GM19438 (cell line): ENCODE data around the gene LRATD1.

ENCODE experiments used
- ATAC-seq: cut with Tn5 transposase; IDR thresholded peaks from one replicate; pipeline ENCODE4 v1.9.1; 2021; ENCODE audit warnings: low read depth; ENCODE audit not compliant: unreplicated experiment

The LRATD1 gene

GRCh38 chr2:14633061-14633460 lies 544 bp downstream of the LRATD1 start:
- ATAC-seq, result no peak

DNA sequence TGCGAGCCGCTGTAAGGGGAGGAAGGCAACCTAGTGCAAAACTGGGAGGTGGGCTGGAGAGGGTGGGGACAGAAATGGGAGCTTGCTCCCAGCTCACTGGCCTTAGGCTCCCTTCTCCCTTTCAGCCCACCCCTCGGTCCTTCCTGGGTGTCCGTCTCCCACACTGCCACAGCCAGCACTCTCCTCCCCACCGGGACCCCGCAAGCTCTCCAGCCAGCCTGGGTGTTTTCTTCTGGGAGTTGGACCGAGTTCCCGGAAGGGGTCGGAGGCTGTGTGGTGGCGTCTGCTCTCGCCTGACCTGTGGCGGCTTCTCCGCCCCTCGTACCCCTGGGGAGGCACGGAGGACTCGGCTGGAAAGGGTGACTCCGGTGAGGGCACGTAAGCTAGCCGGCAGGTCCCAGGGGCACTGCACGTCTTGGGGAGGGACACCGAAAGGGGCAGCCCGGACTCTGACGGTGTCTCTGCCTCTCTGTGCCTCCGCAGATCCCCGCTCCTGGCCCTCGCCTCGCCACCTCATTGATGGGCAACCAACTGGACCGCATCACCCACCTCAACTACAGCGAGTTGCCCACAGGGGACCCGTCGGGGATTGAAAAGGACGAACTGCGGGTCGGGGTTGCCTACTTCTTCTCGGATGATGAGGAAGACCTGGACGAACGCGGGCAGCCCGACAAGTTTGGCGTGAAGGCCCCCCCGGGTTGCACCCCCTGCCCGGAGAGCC lies 1.1 kb downstream of the LRATD1 start:
- ATAC-seq, result no peak

GRCh38 chr2:14634182-14634488 lies 1.6 kb downstream of the LRATD1 start:
- ATAC-seq, result no peak

GRCh38 chr2:14634489-14635390 lies 2.2 kb downstream of the LRATD1 start:
- peak; percentile 56 for ATAC-seq

DNA sequence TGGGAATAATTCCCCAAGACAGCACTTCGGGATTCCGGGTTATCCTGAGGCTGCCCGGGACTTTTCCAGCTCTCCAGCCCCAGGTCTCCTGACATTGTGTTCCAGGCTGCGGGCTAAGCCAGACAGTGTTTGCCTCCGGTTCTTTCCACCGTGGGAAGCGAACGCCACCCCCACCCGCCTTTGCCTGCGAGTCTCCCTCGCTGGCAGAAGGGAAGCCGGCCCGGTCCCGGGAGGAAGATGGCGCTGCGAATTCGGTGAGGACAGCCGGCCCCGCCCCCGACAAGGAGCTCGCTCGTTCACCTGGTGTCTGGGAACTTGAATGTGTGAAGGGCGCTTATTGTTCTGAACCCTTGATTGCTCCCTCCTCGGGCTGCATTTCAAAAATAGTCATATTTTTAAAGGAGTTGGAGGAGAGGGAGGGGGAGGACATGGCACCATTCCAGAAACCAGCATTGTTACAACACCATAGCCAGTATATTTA lies 2.9 kb downstream of the LRATD1 start:
- no peak for ATAC-seq

GRCh38 chr2:14638488-14638887 lies 6.0 kb downstream of the LRATD1 start:
- ATAC-seq, result no peak

DNA sequence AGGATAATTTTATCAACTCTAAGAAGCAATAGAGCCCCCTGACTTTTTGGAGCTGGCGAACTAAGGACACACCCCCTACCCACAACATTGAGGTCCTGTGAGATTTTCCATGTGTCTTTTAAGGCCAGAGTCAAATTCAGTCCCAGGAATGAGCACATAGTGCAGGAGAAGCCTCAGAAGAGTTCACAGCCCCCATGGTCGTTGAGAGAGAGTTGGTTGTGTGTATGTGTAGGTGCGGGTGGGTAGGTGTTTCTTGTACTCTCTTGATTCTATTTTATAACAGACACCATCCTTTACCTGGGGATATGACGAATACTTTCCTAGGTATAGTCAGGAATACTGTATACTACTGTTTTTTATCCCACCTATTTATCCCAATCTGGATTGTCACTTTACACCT lies 8.6 kb downstream of the LRATD1 start:
- no peak for ATAC-seq

GRCh38 chr2:14642499-14642898 lies 10.0 kb downstream of the LRATD1 start:
- no peak for ATAC-seq

- no peak for ATAC-seq
These were observed 15.2 kb downstream of the LRATD1 start for GRCh38 chr2:14647714-14648113.

DNA sequence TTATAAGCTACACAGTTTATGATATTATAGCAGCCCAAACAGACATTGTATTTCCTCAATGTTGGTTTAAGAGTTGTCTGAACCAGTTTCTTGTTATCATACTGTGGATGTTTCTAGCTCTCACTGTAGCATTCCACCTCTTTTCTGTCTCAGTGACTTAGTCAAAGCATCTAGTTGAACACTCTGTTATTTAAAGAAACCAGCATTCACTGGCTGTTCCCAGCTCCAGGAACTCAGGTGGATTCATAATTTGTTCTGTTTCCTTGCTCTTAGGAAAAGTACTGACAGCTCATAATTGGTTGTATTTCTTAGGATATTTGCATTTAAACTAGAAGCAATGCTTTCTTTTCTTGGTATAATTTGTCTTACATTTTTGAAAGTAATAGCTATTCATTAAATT lies 17.5 kb downstream of the LRATD1 start:
- ATAC-seq, result no peak

DNA sequence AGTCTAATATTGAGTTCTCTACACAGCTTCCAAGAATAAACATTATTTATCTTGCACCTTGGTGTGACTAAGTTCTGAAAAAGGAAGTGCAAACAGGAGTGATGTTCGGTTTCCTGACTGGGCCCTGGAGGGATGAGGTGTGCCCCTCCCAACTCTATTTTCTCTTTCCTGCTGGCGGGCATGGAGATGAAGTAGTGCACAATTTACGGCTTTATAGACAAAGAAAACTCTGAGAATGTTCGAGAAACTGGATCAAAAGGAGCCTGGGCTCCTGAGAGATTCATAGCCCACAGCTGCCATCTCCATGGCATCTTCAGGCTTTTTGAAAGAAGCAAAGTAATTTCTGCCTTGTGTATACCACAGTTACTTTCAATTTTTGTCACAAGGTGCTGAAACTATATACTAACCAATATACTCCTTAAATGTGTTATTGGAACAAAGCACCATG lies 22.3 kb downstream of the LRATD1 start:
- peak; percentile 91 for ATAC-seq

DNA sequence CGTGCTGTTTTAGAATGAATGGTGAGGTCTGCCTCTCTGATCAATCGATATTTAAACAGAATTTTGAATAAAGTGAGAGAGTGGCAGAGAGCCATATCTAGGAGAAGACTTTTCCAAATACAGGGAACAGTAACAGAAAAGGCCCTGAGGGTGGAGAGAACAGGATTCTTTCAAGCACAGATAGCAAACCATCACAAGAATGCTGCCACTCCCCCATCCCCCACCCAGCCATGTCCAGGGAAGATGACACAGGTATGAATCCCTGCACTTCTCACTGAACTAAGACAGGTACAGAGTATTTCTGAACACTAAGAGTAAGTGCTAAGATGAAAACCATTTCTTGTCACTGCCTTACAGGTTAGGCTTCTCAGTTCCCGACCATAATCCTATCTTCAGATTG lies 23.6 kb downstream of the LRATD1 start:
- ATAC-seq, result no peak

GRCh38 chr2:14661163-14661562 lies 28.6 kb downstream of the LRATD1 start:
- ATAC-seq, result no peak

DNA sequence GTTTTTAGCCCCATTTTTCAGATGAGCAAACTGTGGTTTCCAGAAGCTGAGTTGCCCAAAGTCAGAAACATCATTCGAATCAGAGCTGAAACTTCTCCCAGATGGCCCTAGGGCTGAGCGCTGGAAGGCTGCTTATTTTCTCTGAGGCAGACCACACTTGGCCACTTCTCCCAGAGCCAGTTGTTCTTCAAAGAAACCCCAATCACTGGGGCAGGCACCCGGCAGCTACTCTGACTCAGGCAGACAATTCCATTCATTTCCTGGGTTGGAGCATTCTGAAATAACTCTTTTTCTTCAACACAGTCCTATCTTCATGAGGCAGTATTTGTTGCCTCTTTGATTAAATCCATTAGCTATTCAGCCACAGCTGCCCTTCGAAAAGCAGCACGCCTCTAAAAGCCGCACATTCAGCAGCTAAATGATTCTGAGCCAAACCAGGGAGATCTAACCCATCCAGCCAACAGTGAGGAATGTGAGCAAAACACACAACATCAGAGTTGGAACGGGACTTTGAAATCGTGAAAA lies 40.9 kb downstream of the LRATD1 start:
- no peak for ATAC-seq

DNA sequence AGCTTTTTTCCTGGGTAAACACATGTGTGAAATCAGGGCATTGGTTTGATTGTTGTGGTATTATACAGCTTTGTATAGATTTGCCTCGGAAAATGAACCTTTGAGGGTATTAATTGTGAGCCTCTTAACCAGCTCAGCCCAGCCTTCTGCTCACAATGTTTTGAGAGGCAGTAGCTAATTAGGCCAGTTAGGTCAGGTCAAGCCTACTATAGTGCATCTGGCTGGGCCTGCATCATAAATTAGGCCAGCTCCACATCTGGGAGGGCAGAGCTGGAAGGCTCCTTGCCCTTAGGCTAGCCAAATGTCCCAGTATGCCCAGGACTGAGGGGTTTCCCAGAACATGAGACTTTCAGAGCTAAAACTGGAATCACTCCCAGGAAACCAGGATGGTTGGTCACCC lies 43.0 kb downstream of the LRATD1 start:
- ATAC-seq, result no peak

DNA sequence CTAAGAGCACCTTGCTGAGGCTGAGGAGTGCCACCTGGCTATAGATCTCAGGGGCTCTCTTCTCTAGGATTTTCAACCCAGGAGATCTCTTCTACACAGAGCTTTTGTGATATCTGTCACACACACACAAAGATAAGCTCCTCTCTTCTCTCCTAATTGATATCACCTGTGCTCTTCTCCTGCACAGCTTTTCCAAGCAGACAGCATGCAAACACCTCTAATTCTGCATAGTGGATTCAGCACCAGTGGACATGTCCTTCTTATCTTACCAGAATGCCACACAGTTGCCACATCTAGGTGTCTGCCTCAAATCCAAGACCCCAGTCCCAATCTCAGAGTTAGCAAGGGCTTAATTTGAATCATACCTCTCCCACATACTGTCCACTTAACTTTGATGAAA lies 43.9 kb downstream of the LRATD1 start:
- ATAC-seq, result no peak

- no peak for ATAC-seq
These were observed 44.5 kb downstream of the LRATD1 start for GRCh38 chr2:14677039-14677438.

DNA sequence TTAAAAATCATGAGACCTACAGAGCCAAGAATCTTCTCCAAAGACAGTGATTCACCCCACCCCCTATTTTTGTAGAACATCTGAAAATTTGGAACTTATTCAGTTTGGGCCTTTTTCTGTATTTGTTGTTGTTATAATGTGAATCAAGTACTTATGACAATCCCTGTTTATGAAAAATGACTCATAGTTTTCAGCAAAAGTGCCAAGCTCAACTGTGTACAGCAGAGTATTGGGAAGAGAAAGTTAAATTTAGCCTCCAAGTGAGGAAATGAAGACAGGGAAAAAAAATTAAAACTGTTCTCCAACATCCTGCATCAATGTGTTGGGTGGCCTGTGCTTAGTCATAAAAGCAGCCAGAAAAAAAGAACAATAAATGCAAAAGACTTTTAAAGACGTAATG lies 46.2 kb downstream of the LRATD1 start:
- no peak for ATAC-seq

DNA sequence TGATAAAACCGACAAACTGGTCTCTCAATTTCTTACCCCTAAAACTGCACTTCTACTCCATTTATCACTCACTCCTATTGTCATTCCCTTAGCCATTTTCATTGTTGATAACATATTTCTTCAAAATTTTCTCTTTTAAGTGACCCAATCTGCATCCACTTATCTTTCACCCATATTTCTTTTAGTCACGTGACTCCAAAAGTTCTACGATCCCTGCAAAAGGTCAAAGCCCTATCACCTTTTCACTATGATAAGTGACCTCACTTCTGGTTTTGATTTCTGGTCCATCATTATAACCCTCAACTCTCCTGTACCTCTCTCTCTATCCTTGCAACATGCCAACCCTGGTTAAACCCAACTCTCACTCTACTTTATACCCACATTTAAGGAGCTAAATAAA lies 49.1 kb downstream of the LRATD1 start:
- no peak for ATAC-seq
